Effector memory CD8-positive, alpha-beta T cell (primary cell): Measurements from ENCODE around the gene OR8K3.

Experiments
- ATAC-seq: fragments of 150-1000 bp; cut with Tn5 transposase; replicated peaks from 2 replicates; pipeline ENCODE4 v1.10.0; 2021; ENCODE audit warnings: mild to moderate bottlenecking, moderate library complexity
- DNase-seq, 3 experiments: peaks; one replicate each; pipeline ENCODE4 v3.0.0; 2021
- H3K27ac Mint-ChIP-seq, 2 donors: one replicate each; pipeline ENCODE4 v1.8.0; 2022; ENCODE audit warnings: mild to moderate bottlenecking in 2 of 2, mixed read lengths in 2 of 2, moderate library complexity in 2 of 2
- H3K27me3 Mint-ChIP-seq, 2 donors: one replicate each; pipeline ENCODE4 v1.8.0; 2022; ENCODE audit warnings: mixed read lengths in 2 of 2
- H3K36me3 Mint-ChIP-seq: one replicate; pipeline ENCODE4 v1.8.0; 2022; ENCODE audit warnings: mild to moderate bottlenecking, moderate library complexity, mixed read lengths; ENCODE audit not compliant: insufficient read depth
- H3K4me1 Mint-ChIP-seq, 2 donors: one replicate each; pipeline ENCODE4 v1.8.0; 2022; ENCODE audit warnings: low read depth in 2 of 2, mixed read lengths in 2 of 2
- H3K4me3 Mint-ChIP-seq, 2 donors: one replicate each; pipeline ENCODE4 v1.8.0; 2022; ENCODE audit warnings: mild to moderate bottlenecking in 2 of 2, mixed read lengths in 2 of 2, moderate library complexity in 2 of 2
- H3K9me3 Mint-ChIP-seq, 2 donors: one replicate each; pipeline ENCODE4 v1.8.0; 2022; ENCODE audit warnings: mixed read lengths in 2 of 2
- total RNA-seq, 9 experiments: gene quantifications; one replicate each; lab custom pipeline; 2026; lab: John Stamatoyannopoulos, UW

Gene OR8K3
- total RNA-seq: 0 reads per million in 9 experiments

DNA sequence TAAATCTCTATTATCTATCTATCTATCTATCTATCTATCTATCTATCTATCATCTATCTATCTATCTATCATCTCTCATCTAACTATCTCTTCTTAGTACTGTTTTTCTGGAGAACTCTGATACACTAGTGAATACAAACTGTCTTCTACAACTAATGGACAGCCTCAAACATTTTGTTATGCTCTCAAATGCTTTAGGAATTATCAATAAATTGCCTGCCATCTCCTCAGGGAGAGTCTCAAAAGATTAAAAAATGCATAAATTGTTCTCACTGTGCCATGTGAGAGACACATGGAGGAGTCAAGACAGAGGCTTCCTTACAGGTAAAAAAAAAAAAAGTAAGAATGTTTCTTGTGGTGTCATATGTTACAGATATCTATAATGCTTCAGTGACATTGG is at the start of gene OR8K3:
Gene OR8K3 (plus strand): TSS at position 301 of the 400 bp plus-strand sequence. CDS start 3,163 bp downstream, outside the sequence.
- peaks cover 0 to 11% of the 10 kb centered on the region in 2 donors for H3K9me3 Mint-ChIP-seq
- H3K4me1 Mint-ChIP-seq: no peaks in the 10 kb centered on the region
- no peaks in the 10 kb centered on the region for H3K36me3 Mint-ChIP-seq
- no peaks in the 10 kb centered on the region for H3K27me3 Mint-ChIP-seq
- no peak within 1 kb of the TSS for H3K27ac Mint-ChIP-seq
- ATAC-seq: no peak
- DNase-seq: no peak
- no peak within 1 kb of the TSS for H3K4me3 Mint-ChIP-seq

DNA sequence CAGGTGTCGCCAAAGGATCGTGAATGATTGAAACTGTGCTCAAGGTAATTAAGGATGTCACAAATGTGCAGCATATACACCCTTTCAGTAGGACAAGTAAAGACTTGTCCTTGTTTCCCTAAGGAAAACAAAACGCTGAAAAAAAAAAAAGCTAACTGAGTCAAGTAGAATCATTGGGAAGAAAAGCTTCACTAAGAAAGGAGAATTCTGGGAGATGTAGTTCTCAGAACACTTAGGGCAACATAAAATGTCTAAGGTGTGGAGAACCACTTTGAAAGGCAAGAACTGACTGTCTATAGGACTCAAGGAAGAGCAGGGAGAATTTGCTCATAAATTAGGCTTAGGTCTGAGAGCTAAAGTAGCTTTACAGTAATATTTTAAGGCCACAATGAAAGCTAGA is 43.9 kb upstream of the OR8K3 start:
- peaks cover 8 to 21% of the 10 kb centered on the region in 2 donors for H3K9me3 Mint-ChIP-seq
- no peak for ATAC-seq

DNA sequence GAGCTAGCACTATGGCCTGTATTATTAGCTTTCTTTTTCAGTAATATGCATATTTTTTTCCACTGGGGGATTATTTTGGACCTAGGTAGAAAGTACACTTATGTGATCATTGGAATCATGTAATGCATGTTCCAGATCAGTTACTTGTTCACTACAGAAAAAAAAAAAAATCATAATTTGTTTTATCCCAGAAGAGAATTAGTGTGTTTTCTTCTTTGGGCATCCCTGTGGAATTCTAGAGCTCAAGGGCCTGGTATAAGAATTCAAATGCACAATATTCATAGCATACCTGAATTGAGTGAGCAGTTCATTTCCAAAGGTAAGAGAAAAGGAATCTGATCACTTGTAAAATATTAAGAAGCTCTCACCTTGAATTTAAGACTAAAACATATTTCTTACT is 41.1 kb upstream of the OR8K3 start, which contains the start of gene OR5T1:
Gene OR5T1 (plus strand): TSS at position 301 of the 400 bp plus-strand sequence. CDS start 1,485 bp downstream, outside the sequence.
- no peak for DNase-seq
- H3K9me3 Mint-ChIP-seq: peaks cover 5 to 16% of the 10 kb centered on the region in 2 donors
- H3K4me1 Mint-ChIP-seq: no peaks in the 10 kb centered on the region
- no peaks in the 10 kb centered on the region for H3K36me3 Mint-ChIP-seq
- ATAC-seq: no peak
- no peak within 1 kb of the TSS for H3K4me3 Mint-ChIP-seq
- no peaks in the 10 kb centered on the region for H3K27me3 Mint-ChIP-seq
- H3K27ac Mint-ChIP-seq: no peak within 1 kb of the TSS

More for the DNA sequence above, 43.9 kb upstream of the OR8K3 start:
- H3K36me3 Mint-ChIP-seq: no peaks in the 10 kb centered on the region
- H3K27me3 Mint-ChIP-seq: no peaks in the 10 kb centered on the region
- H3K27ac Mint-ChIP-seq: no peak overlapping the region
- no peak overlapping the region for H3K4me3 Mint-ChIP-seq
- no peaks in the 10 kb centered on the region for H3K4me1 Mint-ChIP-seq
- DNase-seq: no peak

DNA sequence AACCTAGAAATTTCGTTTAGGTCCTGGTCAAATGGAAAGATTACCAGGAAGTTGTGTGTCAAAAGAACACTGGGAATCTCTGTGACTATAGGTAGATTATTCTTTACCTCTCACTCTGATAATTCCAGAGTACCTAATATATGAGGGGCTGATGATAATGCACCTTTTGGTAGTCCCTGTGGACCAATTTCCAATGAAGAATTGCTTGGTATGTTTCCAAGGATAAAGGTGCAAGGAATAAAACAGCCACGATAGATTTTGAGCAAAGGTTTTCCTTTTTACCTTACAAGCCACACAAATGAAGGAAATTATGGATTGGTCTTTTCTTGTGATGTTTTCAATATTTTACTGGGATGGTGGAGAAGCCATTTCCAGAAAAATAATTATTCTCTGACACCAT is 22.8 kb upstream of the OR8K3 start, which contains the start of gene OR8H1:
Gene OR8H1 (minus strand): TSS at position 101 of the 400 bp plus-strand sequence. CDS start 1,192 bp downstream, outside the sequence.
- no peaks in the 10 kb centered on the region for H3K36me3 Mint-ChIP-seq
- ATAC-seq (no peak), DNase-seq (no peak)
- H3K4me3 Mint-ChIP-seq: no peak within 1 kb of the TSS
- H3K27ac Mint-ChIP-seq: no peak within 1 kb of the TSS
- peaks cover 11 to 19% of the 10 kb centered on the region in 2 donors for H3K9me3 Mint-ChIP-seq
- no peaks in the 10 kb centered on the region for H3K4me1 Mint-ChIP-seq
- H3K27me3 Mint-ChIP-seq: no peaks in the 10 kb centered on the region

DNA sequence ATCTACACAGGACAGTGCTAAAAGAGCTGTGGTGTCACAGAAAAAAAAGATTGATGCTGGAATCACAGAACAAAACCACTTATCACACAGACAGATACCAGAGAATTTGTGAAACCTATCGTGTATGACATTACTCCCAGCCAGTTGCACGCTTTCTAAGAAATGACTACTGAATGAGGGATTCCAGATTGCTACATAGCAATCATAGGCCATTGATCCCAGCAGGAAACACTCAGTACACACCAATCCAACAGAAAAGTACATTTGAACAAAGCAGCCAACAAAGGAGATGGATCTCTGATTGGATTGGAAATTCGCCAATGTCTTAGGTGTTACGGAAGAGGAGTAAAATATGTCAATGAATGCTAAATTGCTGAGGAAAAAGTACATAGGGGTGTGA is 18.0 kb upstream of the OR8K3 start:
- Mint-ChIP-seq H3K36me3 (no peaks in the 10 kb centered on the region), H3K27me3 (no peaks in the 10 kb centered on the region), H3K4me3 (no peak overlapping the region), H3K4me1 (no peaks in the 10 kb centered on the region), H3K9me3 (peaks cover 6 to 12% of the 10 kb centered on the region in 2 donors), H3K27ac (no peak overlapping the region)
- DNase-seq (no peak), ATAC-seq (no peak)

DNA sequence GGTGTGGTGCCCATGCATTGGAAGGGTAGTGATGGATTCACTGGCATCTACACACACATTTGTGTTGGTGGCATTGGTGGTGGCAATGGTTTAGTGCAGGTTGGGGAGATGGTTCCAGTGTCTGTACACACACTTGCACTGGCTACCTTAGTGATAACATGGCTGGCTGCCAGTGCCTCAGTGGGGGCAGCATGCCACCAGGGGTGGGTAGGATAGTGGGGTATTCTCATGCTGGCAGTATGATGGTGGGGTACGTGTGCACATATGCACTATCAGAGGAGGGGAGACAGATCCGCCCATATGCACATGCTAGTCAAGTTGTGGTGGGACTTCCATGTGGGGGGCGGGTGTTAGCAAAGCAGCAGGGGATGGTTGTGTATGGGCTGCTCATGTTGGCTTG is 7.1 kb upstream of the OR8K3 start:
- H3K4me3 Mint-ChIP-seq: no peak overlapping the region
- DNase-seq (no peak), ATAC-seq (no peak)
- H3K9me3 Mint-ChIP-seq: peaks cover 25 to 40% of the 10 kb centered on the region in 2 donors
- H3K27me3 Mint-ChIP-seq: no peaks in the 10 kb centered on the region
- H3K27ac Mint-ChIP-seq: no peak overlapping the region
- H3K4me1 Mint-ChIP-seq: no peaks in the 10 kb centered on the region
- no peaks in the 10 kb centered on the region for H3K36me3 Mint-ChIP-seq

DNA sequence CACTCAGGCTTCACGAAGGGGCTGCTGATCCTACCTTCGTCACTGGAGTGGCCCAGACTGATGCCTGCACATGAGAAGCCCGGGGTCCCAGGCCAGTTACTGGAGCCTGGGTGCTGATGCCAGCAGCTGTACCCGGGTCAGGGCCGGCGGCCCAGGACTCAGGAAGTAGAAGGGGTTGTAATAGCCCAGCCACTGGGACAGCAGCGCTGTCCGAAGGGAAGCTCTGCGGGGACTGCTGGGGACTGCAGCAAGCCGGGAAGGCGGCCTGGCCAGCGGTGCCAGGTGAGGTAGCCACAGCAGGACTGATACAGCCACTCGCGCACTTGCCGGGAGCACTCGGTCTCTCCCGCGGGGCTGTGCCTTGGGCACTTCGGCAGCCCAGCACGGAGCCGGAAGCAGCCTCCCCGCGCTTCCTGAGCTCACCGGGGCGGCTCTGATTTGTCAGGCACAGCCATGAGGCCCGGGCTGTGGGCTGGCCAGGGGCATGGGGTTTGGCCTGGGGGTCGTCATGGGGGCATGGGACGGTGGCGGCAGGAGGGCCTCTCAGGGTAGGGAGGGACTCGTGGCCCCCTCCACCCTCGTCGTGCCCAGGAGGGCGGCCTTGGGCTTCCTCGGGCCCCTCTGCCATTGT is 17.0 kb downstream of the OR8K3 start:
- Mint-ChIP-seq H3K27ac (no peak overlapping the region), H3K4me3 (no peak overlapping the region), H3K4me1 (no peaks in the 10 kb centered on the region)

DNA sequence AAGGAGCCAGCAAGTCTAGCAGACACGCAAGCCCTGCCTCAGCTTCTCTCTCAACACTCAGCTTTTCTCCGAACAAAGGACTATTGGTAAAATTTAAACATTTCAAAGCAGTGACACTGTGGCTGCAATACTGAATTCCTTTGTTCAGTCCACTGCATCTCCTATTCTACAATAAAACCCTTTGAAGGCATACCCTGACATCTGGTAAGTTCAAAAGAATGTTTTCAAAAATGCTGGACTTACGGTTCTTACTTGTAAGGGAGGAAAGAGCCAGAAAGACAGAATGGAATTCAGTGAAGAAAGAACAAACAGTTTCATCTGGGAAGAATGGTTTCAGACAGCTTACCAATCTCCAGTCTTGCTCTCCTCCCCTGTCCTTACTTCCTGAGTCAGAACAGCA is 18.2 kb downstream of the OR8K3 start:
- Mint-ChIP-seq H3K27me3 (no peaks in the 10 kb centered on the region), H3K27ac (no peak overlapping the region), H3K9me3 (peaks cover 9 to 10% of the 10 kb centered on the region in 2 donors), H3K4me1 (no peaks in the 10 kb centered on the region), H3K36me3 (no peaks in the 10 kb centered on the region), H3K4me3 (no peak overlapping the region)
- DNase-seq: no peak
- no peak for ATAC-seq

More for the DNA sequence above, 17.0 kb downstream of the OR8K3 start:
- H3K9me3 Mint-ChIP-seq: peaks cover 10 to 12% of the 10 kb centered on the region in 2 donors
- ATAC-seq: no peak
- H3K27me3 Mint-ChIP-seq: no peaks in the 10 kb centered on the region
- no peak for DNase-seq
- H3K36me3 Mint-ChIP-seq: no peaks in the 10 kb centered on the region

DNA sequence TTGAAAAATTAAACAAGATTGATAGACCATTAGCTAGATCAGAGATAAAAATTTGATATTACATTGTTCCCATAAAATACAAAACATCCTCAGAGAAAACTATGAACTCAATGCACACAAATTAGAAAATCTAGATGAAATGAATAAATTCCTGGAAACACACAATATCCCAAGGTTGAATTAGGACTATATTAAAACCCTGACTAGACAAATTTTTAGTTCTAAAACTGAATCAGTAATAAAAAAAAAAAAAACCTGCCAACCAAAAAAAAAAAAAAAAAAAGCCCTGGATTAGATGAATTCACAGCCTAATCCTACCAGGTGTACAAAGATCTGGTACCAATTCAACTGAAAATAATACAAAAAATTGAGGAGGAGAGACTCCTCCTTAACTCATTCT is 25.3 kb downstream of the OR8K3 start:
- no peak for DNase-seq
- no peaks in the 10 kb centered on the region for H3K27me3 Mint-ChIP-seq
- peaks cover 8 to 17% of the 10 kb centered on the region in 2 donors for H3K9me3 Mint-ChIP-seq
- H3K36me3 Mint-ChIP-seq: no peaks in the 10 kb centered on the region
- no peaks in the 10 kb centered on the region for H3K4me1 Mint-ChIP-seq
- no peak overlapping the region for H3K4me3 Mint-ChIP-seq
- ATAC-seq: no peak
- no peak overlapping the region for H3K27ac Mint-ChIP-seq

DNA sequence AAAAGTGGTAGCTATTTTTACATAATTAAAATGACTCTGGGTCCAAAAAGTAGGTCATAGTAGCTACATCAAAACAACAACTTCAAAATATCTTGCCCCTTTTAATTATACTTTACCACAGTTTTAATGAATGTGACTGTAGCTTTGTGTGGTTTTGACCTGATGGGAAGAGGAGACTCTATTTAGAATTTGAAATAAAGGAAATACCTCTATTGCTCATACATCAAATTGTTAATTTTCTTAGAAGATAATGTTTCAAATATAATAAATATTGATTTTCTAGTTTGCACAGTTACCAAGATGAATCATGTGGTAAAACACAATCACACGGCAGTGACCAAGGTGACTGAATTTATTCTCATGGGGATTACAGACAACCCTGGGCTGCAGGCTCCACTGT is 30.8 kb downstream of the OR8K3 start, which contains the start of gene OR8K1:
Gene OR8K1 (plus strand): TSS at position 301 of the 400 bp plus-strand sequence. CDS start 0 bp downstream, at position 301.
- no peak for ATAC-seq

DNA sequence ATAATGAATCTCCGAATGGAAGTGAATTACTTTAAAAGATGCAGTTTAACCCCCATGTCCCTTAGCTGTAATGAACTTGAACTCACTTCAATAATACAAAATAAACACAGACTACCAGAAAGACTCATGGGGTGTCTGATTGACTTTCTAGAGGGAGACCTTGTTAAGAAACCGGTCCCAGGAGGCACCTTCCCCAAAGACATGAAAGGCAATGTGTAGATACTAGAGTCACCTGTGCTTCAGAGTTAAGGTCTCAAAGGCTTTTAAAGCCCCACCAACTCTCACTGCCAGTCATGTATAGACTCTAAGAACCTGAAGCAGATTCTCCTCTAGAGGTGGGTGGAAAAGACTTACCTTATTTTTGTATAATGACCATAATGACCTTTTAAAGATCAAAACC is 39.0 kb downstream of the OR8K3 start, which contains the start of gene OR8J1:
Gene OR8J1 (plus strand): TSS at position 301 of the 400 bp plus-strand sequence. CDS start 5,956 bp downstream, outside the sequence.
- Mint-ChIP-seq H3K4me1 (no peaks in the 10 kb centered on the region), H3K27me3 (no peaks in the 10 kb centered on the region), H3K9me3 (peaks cover 0 to 3% of the 10 kb centered on the region in 2 donors), H3K36me3 (no peaks in the 10 kb centered on the region), H3K27ac (no peak within 1 kb of the TSS), H3K4me3 (no peak within 1 kb of the TSS)
- DNase-seq (no peak), ATAC-seq (no peak)

More for the DNA sequence above, 30.8 kb downstream of the OR8K3 start, which contains the start of gene OR8K1:
- Mint-ChIP-seq H3K4me3 (no peak within 1 kb of the TSS), H3K4me1 (no peaks in the 10 kb centered on the region), H3K36me3 (peaks cover 3% of the 10 kb centered on the region), H3K27ac (no peak within 1 kb of the TSS), H3K9me3 (peaks cover 10 to 17% of the 10 kb centered on the region in 2 donors), H3K27me3 (no peaks in the 10 kb centered on the region)
- DNase-seq: no peak
